GM23338 (cell line): Measurements from ENCODE around the gene F13A1. TPM values are rescaled to one million over a fixed set of nuclear protein-coding genes. Genes with fewer than 3 reads are reported as not detected.

Experiments
- ETS1 ChIP-seq: IDR thresholded peaks from 2 replicates; pipeline ENCODE4 v1.6.1; 2016; ENCODE audit warnings: antibody characterized with exemption
- EZH2 ChIP-seq: fragments of 200-600 bp; sonication (generic); IDR thresholded peaks from one replicate; pipeline ENCODE4 v1.8.0; 2017; ENCODE audit warnings: antibody characterized with exemption, mild to moderate bottlenecking, low read depth; ENCODE audit not compliant: unreplicated experiment
- REST ChIP-seq: IDR thresholded peaks from one replicate; pipeline ENCODE4 v1.6.1; 2018; ENCODE audit warnings: antibody characterized with exemption; ENCODE audit not compliant: unreplicated experiment
- polyA plus RNA-seq: library from polyadenylated mRNA; unstranded; fragments of >200 nt; fragmentation: Nextera tagmentation; extraction: Ambion mirVana; gene quantifications from 2 replicates; pipeline ENCODE4 v1.2.1, GENCODE V29; 2016
- total RNA-seq: library from RNA; depleted of rRNA; stranded (reverse); fragments of >200 nt; shearing (Covaris generic); gene quantifications from 2 replicates; pipeline ENCODE4 v1.2.3, GENCODE V29; 2014
- TF ChIP-seq, protein P1 (sequence below): fragments of 250-450 bp; sonication (Bioruptor Pico); IDR thresholded peaks from 2 replicates; pipeline ENCODE4 v1.5.0; 2020; ENCODE audit warnings: mild to moderate bottlenecking, moderate library complexity

Gene F13A1
- total and polyA plus RNA-seq, 2 experiments from 2014 or later: 0.31 to 0.32 TPM

- TF ChIP-seq, protein P1, sequence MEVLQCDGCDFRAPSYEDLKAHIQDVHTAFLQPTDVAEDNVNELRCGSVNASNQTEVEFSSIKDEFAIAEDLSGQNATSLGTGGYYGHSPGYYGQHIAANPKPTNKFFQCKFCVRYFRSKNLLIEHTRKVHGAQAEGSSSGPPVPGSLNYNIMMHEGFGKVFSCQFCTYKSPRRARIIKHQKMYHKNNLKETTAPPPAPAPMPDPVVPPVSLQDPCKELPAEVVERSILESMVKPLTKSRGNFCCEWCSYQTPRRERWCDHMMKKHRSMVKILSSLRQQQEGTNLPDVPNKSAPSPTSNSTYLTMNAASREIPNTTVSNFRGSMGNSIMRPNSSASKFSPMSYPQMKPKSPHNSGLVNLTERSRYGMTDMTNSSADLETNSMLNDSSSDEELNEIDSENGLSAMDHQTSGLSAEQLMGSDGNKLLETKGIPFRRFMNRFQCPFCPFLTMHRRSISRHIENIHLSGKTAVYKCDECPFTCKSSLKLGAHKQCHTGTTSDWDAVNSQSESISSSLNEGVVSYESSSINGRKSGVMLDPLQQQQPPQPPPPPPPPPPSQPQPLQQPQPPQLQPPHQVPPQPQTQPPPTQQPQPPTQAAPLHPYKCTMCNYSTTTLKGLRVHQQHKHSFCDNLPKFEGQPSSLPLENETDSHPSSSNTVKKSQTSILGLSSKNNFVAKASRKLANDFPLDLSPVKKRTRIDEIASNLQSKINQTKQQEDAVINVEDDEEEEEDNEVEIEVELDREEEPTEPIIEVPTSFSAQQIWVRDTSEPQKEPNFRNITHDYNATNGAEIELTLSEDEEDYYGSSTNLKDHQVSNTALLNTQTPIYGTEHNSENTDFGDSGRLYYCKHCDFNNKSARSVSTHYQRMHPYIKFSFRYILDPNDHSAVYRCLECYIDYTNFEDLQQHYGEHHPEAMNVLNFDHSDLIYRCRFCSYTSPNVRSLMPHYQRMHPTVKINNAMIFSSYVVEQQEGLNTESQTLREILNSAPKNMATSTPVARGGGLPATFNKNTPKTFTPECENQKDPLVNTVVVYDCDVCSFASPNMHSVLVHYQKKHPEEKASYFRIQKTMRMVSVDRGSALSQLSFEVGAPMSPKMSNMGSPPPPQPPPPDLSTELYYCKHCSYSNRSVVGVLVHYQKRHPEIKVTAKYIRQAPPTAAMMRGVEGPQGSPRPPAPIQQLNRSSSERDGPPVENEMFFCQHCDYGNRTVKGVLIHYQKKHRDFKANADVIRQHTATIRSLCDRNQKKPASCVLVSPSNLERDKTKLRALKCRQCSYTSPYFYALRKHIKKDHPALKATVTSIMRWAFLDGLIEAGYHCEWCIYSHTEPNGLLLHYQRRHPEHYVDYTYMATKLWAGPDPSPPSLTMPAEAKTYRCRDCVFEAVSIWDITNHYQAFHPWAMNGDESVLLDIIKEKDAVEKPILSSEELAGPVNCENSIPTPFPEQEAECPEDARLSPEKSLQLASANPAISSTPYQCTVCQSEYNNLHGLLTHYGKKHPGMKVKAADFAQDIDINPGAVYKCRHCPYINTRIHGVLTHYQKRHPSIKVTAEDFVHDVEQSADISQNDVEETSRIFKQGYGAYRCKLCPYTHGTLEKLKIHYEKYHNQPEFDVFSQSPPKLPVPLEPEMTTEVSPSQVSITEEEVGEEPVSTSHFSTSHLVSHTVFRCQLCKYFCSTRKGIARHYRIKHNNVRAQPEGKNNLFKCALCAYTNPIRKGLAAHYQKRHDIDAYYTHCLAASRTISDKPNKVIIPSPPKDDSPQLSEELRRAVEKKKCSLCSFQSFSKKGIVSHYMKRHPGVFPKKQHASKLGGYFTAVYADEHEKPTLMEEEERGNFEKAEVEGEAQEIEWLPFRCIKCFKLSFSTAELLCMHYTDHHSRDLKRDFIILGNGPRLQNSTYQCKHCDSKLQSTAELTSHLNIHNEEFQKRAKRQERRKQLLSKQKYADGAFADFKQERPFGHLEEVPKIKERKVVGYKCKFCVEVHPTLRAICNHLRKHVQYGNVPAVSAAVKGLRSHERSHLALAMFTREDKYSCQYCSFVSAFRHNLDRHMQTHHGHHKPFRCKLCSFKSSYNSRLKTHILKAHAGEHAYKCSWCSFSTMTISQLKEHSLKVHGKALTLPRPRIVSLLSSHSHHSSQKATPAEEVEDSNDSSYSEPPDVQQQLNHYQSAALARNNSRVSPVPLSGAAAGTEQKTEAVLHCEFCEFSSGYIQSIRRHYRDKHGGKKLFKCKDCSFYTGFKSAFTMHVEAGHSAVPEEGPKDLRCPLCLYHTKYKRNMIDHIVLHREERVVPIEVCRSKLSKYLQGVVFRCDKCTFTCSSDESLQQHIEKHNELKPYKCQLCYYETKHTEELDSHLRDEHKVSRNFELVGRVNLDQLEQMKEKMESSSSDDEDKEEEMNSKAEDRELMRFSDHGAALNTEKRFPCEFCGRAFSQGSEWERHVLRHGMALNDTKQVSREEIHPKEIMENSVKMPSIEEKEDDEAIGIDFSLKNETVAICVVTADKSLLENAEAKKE (CRISPR knock-in tag): no peak
- no peak for TF ChIP-seq ETS1
- TF ChIP-seq EZH2: no peak
- no peak for TF ChIP-seq REST
Observed at GRCh38 chr6:6210994-6211393, 109.5 kb downstream of the F13A1 start (continued).
